ENCODE results near the gene GPR180.

The GPR180 gene

GRCh38 chr13:94595950-94596574, 5.6 kb upstream of the GPR180 start, which contains the start of gene TGDS:
TGDS (minus strand) TSS chr13:94596152; CDS start chr13:94596136, 16 bp downstream.
- no peak for TF ChIP-seq CTCF (conservative IDR thresholded peaks at IDR 0.05; ENCODE audit: low read length)
- H3K4me3 ChIP-seq (ENCODE audit: low read length): peak within 1 kb of the TSS; percentile 70
- peak; percentile 96 for DNase-seq (ENCODE audit: low read depth)

GRCh38 chr13:94596575-94596971, 5.1 kb upstream of the GPR180 start:
- peak overlapping the region; percentile 70 for H3K4me3 ChIP-seq (ENCODE audit: low read length)
- TF ChIP-seq CTCF (conservative IDR thresholded peaks at IDR 0.05; ENCODE audit: low read length): no peak
- DNase-seq (ENCODE audit: low read depth): no peak

- DNase-seq (ENCODE audit: low read depth): peak; percentile 2
- no peak overlapping the region for H3K4me3 ChIP-seq (ENCODE audit: low read length)
- TF ChIP-seq CTCF (conservative IDR thresholded peaks at IDR 0.05; ENCODE audit: low read length): no peak
Measured at GRCh38 chr13:94598281-94598680, 3.4 kb upstream of the GPR180 start.

GRCh38 chr13:94599877-94600276, 1.8 kb upstream of the GPR180 start:
- DNase-seq (ENCODE audit: low read depth): no peak
- no peak for TF ChIP-seq CTCF (conservative IDR thresholded peaks at IDR 0.05; ENCODE audit: low read length)
- H3K4me3 ChIP-seq (ENCODE audit: low read length): no peak overlapping the region

- peak overlapping the region; percentile 91 for H3K4me3 ChIP-seq (ENCODE audit: low read length)
- TF ChIP-seq CTCF (conservative IDR thresholded peaks at IDR 0.05; ENCODE audit: low read length): no peak
- DNase-seq (ENCODE audit: low read depth): no peak
Measured at GRCh38 chr13:94602467-94602866, 810 bp downstream of the GPR180 start.

GRCh38 chr13:94607056-94607455, 5.4 kb downstream of the GPR180 start:
- DNase-seq (ENCODE audit: low read depth): no peak
- no peak for TF ChIP-seq CTCF (conservative IDR thresholded peaks at IDR 0.05; ENCODE audit: low read length)
- no peak overlapping the region for H3K4me3 ChIP-seq (ENCODE audit: low read length)

- no peak for DNase-seq (ENCODE audit: low read depth)
- no peak for TF ChIP-seq CTCF (conservative IDR thresholded peaks at IDR 0.05; ENCODE audit: low read length)
- H3K4me3 ChIP-seq (ENCODE audit: low read length): no peak overlapping the region
Measured at GRCh38 chr13:94607939-94608338, 6.3 kb downstream of the GPR180 start.
